ENCODE data around the gene C1QL2.

DNA sequence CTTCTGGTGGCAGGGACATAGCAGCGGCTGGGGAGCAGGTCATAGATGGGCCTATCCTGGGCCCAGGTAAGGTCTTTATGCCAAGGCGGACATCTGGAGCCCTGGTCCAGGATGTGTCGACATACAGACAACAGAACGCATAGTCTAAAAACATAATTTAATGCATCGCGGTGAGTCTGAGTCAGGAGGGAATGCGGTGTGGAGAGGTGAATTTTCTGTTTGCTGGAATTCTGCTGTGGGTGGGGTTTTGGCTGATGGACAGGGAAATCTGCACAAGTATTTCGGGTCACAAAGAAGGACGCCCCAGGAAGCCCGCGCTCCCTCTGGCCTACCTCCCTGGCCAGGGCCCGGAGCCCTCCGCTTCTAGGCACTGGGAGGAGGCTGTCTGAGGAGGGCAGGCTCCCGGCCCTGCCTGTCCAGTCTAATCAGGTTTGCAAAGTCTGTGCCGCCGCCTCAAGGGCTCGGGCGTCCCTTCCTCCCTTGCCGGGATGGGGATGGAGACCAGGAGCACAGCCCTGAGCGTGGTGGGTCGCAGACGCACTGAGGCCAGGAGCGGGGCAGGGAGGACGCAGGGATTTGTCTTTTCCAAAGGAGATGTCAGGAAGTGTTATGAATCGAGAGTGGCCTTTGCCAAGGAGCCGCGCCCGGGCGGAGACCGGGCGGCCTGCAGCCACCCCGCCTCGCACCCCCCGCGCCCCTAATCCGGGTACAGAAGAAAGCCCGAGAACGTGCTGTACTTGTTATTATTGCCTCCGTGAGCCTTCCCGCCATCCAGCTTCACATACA is 2.3 kb downstream of the C1QL2 start:
- TF ChIP-seq YY1 (IDR thresholded peaks at IDR 0.05; ENCODE audit: insufficient read depth, insufficient read length) (no peak), ZNF274 (IDR thresholded peaks at IDR 0.05; ENCODE audit: low read depth, low read length) (no peak), SUZ12 (IDR thresholded peaks at IDR 0.05; ENCODE audit: extremely low read depth, insufficient read depth, insufficient read length) (no peak)
